Spleen (tissue), 11 donors: ENCODE data around the gene DIO1. TPM values are rescaled to one million over a fixed set of nuclear protein-coding genes. Genes with fewer than 3 reads are reported as not detected.
A peak's percentile ranks its signal among the peaks of the same experiment; 100 is the strongest.

Experiments used
- DNase-seq: peaks from one replicate; pipeline ENCODE4 v3.0.0-alpha.2; 2020
- H3K27ac ChIP-seq, 8 donors: fragments of 200-600 bp; sonication (generic) in 7 of 8; 1 replicate in 4 of 8; 2 replicates in 4 of 8; pipeline versions ENCODE4 v1.5.0 to v1.8.0; 2016 to 2021; ENCODE audit warnings: inconsistent platforms in 4 of 8, mild to moderate bottlenecking in 4 of 8, moderate library complexity in 1 of 8
- H3K27me3 ChIP-seq, 7 donors: fragments of 200-600 bp; sonication (generic) in 6 of 7; replicated peaks in 1 of 7; 1 replicate in 4 of 7; 2 replicates in 3 of 7; pipeline versions ENCODE4 v1.5.0 to v1.8.0; 2016 to 2021; ENCODE audit warnings: inconsistent platforms in 3 of 7, mild to moderate bottlenecking in 1 of 7
- H3K36me3 ChIP-seq, 6 donors: fragments of 200-600 bp; sonication (generic) in 5 of 6; 1 replicate in 4 of 6; 2 replicates in 2 of 6; pipeline versions ENCODE4 v1.5.0 to v1.8.0; 2016 to 2021; ENCODE audit warnings: inconsistent platforms in 2 of 6
- H3K4me1 ChIP-seq, 6 donors: fragments of 200-600 bp; sonication (generic) in 5 of 6; 1 replicate in 3 of 6; 2 replicates in 3 of 6; pipeline versions ENCODE4 v1.5.0 to v1.8.0; 2016 to 2021; ENCODE audit warnings: inconsistent platforms in 3 of 6
- H3K4me3 ChIP-seq, 8 donors: fragments of 200-600 bp; sonication (generic) in 7 of 8; 1 replicate in 4 of 8; 2 replicates in 4 of 8; pipeline versions ENCODE4 v1.5.0 to v1.8.0; 2016 to 2021; ENCODE audit warnings: inconsistent platforms in 4 of 8, mild to moderate bottlenecking in 4 of 8, moderate library complexity in 2 of 8
- H3K9me3 ChIP-seq, 8 donors: fragments of 200-600 bp; sonication (generic) in 7 of 8; 1 replicate in 4 of 8; 2 replicates in 4 of 8; pipeline versions ENCODE4 v1.5.0 to v1.8.0; 2016 to 2021; ENCODE audit warnings: inconsistent platforms in 4 of 8
- CTCF ChIP-seq, 11 experiments: fragments of 200-600 bp in 7 of 11; fragments of 450-650 bp in 4 of 11; sonication (generic) in 4 of 11; IDR thresholded peaks in 8 of 11; conservative IDR thresholded peaks in 3 of 11; 1 replicate in 7 of 11; 2 replicates in 4 of 11; pipeline versions ENCODE4 v1.4.0 to v1.8.0; 2016 to 2021; ENCODE audit warnings: antibody characterized with exemption in 11 of 11, inconsistent platforms in 4 of 11, mild to moderate bottlenecking in 1 of 11
- POLR2A ChIP-seq, 3 donors: fragments of 450-650 bp; IDR thresholded peaks; one replicate each; pipeline ENCODE4 v1.5.1; 2017; ENCODE audit warnings: antibody characterized with exemption in 3 of 3, mild to moderate bottlenecking in 1 of 3
- POLR2AphosphoS5 ChIP-seq, 3 donors: sonication (generic); formaldehyde crosslinking; IDR thresholded peaks; one replicate each; pipeline ENCODE4 v1.5.1; 2017; ENCODE audit warnings: antibody characterized with exemption in 3 of 3
- intact Hi-C: fragments of 100-400 bp; cut with DNase I; formaldehyde crosslinking; loops from one replicate; pipeline ENCODE4 v1.15.0; 2023; ENCODE audit warnings: low total_unique reads
- polyA plus RNA-seq, 3 donors: library from polyadenylated mRNA; stranded (reverse); fragments of 200-250 nt; gene quantifications; one replicate each; pipeline ENCODE4 v1.2.1, GENCODE V29; 2013
- total RNA-seq, 7 donors: library from RNA; depleted of rRNA in 3 of 7; stranded (reverse); fragments of >200 nt in 3 of 7; fragmentation: NEBNext Ultra II Directional in 4 of 7; extraction: Animal tissue kit (Norgen Biotek cat#: 25700) in 4 of 7; gene quantifications; one replicate each; pipeline versions ENCODE4 v1.1.0 to v1.2.1, GENCODE V29; 2016 to 2021
- donor health status: healthy with polysubstance abuse.
- donor health status: DM: no; HTN: no; CAD: no; lungs with moderate emphysema.
- donor health status: DM: no; HTN: no; CAD: no.
- donor health status: Bipolar disorder and iron deficiency.
- donor health status: healthy.
- donor health status: DM: no; HTN: no; CAD: no.
- donor health status: DM: yes; HTN: yes; CAD: no.

DIO1 gene
- total and polyA plus RNA-seq, 10 donors: 0.04 to 1.6 (median 0.19) TPM; not detected in 3

GRCh38 chr1:53959664-53960250, 65.8 kb downstream of the DIO1 start:
- H3K36me3 ChIP-seq: peaks cover 0 to 92% (median 40%) of the 10 kb centered on the region in 6 donors
- DNase-seq: no peak
- intact Hi-C loops: loop anchor here (5.0 to 10.0 kb wide), 2 partner anchors 85 to 92 kb away; no protein-coding TSS in a partner anchor

More at GRCh38 chr1:53959664-53960250, 65.8 kb downstream of the DIO1 start:
- Histone ChIP-seq H3K27ac (no peak overlapping the region), H3K9me3 (no peaks in the 10 kb centered on the region), H3K27me3 (no peaks in the 10 kb centered on the region), H3K4me1 (peaks cover 0 to 20% (median 0%) of the 10 kb centered on the region in 6 donors), H3K4me3 (no peak overlapping the region)
- TF ChIP-seq POLR2AphosphoS5 (IDR thresholded peaks at IDR 0.05): no peak
- peak; percentile 26 to 65 (median 56) for TF ChIP-seq CTCF (IDR thresholded peaks at IDR 0.05 in 8 of 11, conservative IDR thresholded peaks at IDR 0.05 in 3 of 11)
- no peak for TF ChIP-seq POLR2A (IDR thresholded peaks at IDR 0.05)

Other genes with a start within 250 kb of the DIO1 start
- under 1 TPM in 3 of 7 donors, not detected in 4; 0.13 to 0.39 (median 0.28) TPM for gene GLIS1, start 155.0 kb upstream of the DIO1 start, total RNA-seq
- gene GLIS1, start 155.0 kb upstream of the DIO1 start, polyA plus RNA-seq: under 1 TPM in 2 of 3 donors, not detected in 1; 0.04 to 0.26 TPM
- 10 to 100 TPM in 3 of 7 donors, 1 to 10 TPM in 4; 8.0 to 18.2 (median 9.6) TPM for gene NDC1, start 55.9 kb upstream of the DIO1 start, total RNA-seq
- gene NDC1, start 55.9 kb upstream of the DIO1 start, polyA plus RNA-seq: 1 to 10 TPM; 5.2 to 6.8 (median 5.9) TPM
- 10 to 100 TPM; 19.5 to 39.7 (median 23.9) TPM for gene YIPF1, start 4.4 kb upstream of the DIO1 start, total RNA-seq
- gene YIPF1, start 4.4 kb upstream of the DIO1 start, polyA plus RNA-seq: 10 to 100 TPM; 15.2 to 19.8 (median 18.2) TPM
- gene IFT25, start 51.5 kb downstream of the DIO1 start, total RNA-seq: 10 to 100 TPM; 23.7 to 38.1 (median 27.6) TPM
- 10 to 100 TPM; 24.6 to 31.4 (median 28.3) TPM for gene IFT25, start 51.5 kb downstream of the DIO1 start, polyA plus RNA-seq
- 10 to 100 TPM in 6 of 7 donors, 1 to 10 TPM in 1; 9.7 to 13.8 (median 11.6) TPM for gene LRRC42, start 52.2 kb downstream of the DIO1 start, total RNA-seq
- 1 to 10 TPM; 4.9 to 9.5 (median 5.5) TPM for gene LRRC42, start 52.2 kb downstream of the DIO1 start, polyA plus RNA-seq
- gene LDLRAD1, start 124.0 kb downstream of the DIO1 start, total RNA-seq: not detected
- not detected for gene LDLRAD1, start 124.0 kb downstream of the DIO1 start, polyA plus RNA-seq
- 100 to 1,000 TPM; 215 to 295 (median 231) TPM for gene TMEM59, start 159.0 kb downstream of the DIO1 start, total RNA-seq
- gene TMEM59, start 159.0 kb downstream of the DIO1 start, polyA plus RNA-seq: 100 to 1,000 TPM in 2 of 3 donors, 10 to 100 TPM in 1; 73.1 to 119 (median 111) TPM
- gene TCEANC2, start 159.4 kb downstream of the DIO1 start, total RNA-seq: 10 to 100 TPM in 2 of 7 donors, 1 to 10 TPM in 5; 4.9 to 12.7 (median 6.8) TPM
- 1 to 10 TPM; 1.9 to 2.7 (median 2.7) TPM for gene TCEANC2, start 159.4 kb downstream of the DIO1 start, polyA plus RNA-seq